GM12892 (cell line): Measurements from ENCODE around the gene CHST2.

Experiments
- POLR2A ChIP-seq: IDR thresholded peaks from 2 replicates; pipeline ENCODE4 v1.6.1; 2011; ENCODE audit warnings: low read depth, low read length, control low read depth
- POLR2AphosphoS5 ChIP-seq: IDR thresholded peaks from 2 replicates; pipeline ENCODE4 v1.6.1; 2011; ENCODE audit warnings: low read depth, low read length, control low read depth
- TAF1 ChIP-seq: IDR thresholded peaks from 2 replicates; pipeline ENCODE4 v1.6.1; 2011; ENCODE audit warnings: low read depth, mild to moderate bottlenecking, control low read depth, low read length, borderline replicate concordance

DNA sequence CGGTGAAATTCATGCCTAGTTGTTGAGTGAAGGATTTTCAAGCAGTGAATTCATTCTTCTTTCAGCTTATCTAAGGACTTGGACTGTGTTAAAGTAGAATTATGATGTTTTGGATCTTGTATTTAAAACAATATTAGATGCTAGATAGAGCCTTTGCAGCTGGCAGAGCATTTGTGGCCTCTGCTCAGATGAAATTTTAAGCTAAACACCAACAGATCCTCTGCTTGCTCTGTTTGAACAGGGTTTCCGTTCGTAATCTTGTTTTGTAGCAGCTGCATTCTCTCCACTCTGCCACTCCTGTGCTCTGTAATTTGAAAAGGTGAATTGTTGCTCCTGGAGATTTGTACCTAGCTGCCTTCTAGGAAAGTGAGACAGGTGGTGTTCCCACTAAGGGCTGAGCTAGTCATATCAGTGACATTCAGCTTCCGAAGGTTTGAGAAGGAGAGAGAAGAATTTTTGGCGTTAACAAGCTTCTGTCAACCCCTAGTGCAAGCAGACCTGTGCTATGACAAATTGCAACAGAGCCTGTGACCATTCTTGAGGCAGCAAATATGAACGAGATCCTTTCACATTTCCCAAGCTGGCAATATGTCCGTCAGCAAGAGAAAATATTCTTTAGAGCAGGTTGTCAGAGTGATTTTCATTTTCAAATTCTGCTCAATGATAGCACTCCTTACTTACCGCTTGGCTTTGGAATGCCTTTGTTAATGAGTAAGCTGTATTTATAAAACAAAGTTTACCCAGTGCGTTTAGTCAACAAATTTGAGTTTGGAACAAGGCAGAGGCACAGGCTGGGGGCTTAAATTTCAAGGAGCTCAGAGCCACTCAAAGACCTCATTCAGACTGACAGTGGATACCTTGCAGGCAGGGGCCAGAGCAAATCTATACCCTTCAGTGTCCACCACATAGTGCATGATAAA, 5.3 kb downstream of the CHST2 start:
- TF ChIP-seq POLR2A (no peak), POLR2AphosphoS5 (no peak), TAF1 (no peak)
